ENCODE results near the gene ZIK1. TPM values are rescaled to one million over a fixed set of nuclear protein-coding genes. Genes with fewer than 3 reads are reported as not detected.

The ZIK1 gene
- 5.2 and 7.7 TPM in 2 replicates for total RNA-seq

GRCh38 chr19:57583521-57584416 lies at the start of gene ZIK1:
Gene ZIK1 (plus strand): TSS chr19:57584145. CDS start chr19:57584357, 212 bp downstream.

GRCh38 chr19:57559404-57560025 lies 24.4 kb upstream of the ZIK1 start, which contains the start of gene ZNF550:
Gene ZNF550 (minus strand): TSS chr19:57559863. CDS start chr19:57559682, 181 bp downstream.

GRCh38 chr19:57578487-57579205 lies 5.3 kb upstream of the ZIK1 start, which contains the start of gene ZNF416:
Gene ZNF416 (minus strand): TSS chr19:57578911. CDS start chr19:57578704, 207 bp downstream.

GRCh38 chr19:57599761-57600383 lies 15.9 kb downstream of the ZIK1 start, which contains the start of gene ZNF530:
Gene ZNF530 (plus strand): TSS chr19:57599885. CDS start chr19:57604346, 4,461 bp downstream.

GRCh38 chr19:57613941-57614743 lies 30.2 kb downstream of the ZIK1 start, which contains the start of gene ZNF134:
Gene ZNF134 (plus strand): TSS chr19:57614242. CDS start chr19:57619469, 5,227 bp downstream.

GRCh38 chr19:57632987-57633831 lies 49.3 kb downstream of the ZIK1 start, which contains the start of gene ZNF211:
Gene ZNF211 (plus strand): TSS chr19:57633168. CDS start chr19:57633347, 179 bp downstream.

Other genes starting within 250 kb of the ZIK1 start
- 9.1 and 13.6 TPM in 2 replicates for gene ZNF304, start 232.9 kb upstream of the ZIK1 start, total RNA-seq
- gene TRAPPC2B, start 220.6 kb upstream of the ZIK1 start, total RNA-seq, result 11.9 and 12.9 TPM in 2 replicates
- 4.6 and 8.1 TPM in 2 replicates for gene ZNF547, start 220.6 kb upstream of the ZIK1 start, total RNA-seq
- gene ZNF548, start 194.3 kb upstream of the ZIK1 start, total RNA-seq, result 20.3 and 27.6 TPM in 2 replicates
- 10.6 and 17.0 TPM in 2 replicates for gene ZNF17, start 173.0 kb upstream of the ZIK1 start, total RNA-seq
- 6.8 and 8.3 TPM in 2 replicates for gene ZNF749, start 148.8 kb upstream of the ZIK1 start, total RNA-seq
- gene VN1R1, start 127.0 kb upstream of the ZIK1 start, total RNA-seq, result 0.34 and 0.95 TPM in 2 replicates
- 13.3 and 22.4 TPM in 2 replicates for gene ZNF772, start 106.6 kb upstream of the ZIK1 start, total RNA-seq
- gene ZNF419, start 96.4 kb upstream of the ZIK1 start, total RNA-seq, result 14.2 and 14.5 TPM in 2 replicates
- gene ZNF773, start 84.2 kb upstream of the ZIK1 start, total RNA-seq, result 15.6 and 17.2 TPM in 2 replicates
- 4.3 and 5.4 TPM in 2 replicates for gene ZNF549, start 56.8 kb upstream of the ZIK1 start, total RNA-seq
- gene ZNF550, start 24.3 kb upstream of the ZIK1 start, total RNA-seq, result 8.6 and 8.8 TPM in 2 replicates
- 4.4 and 5.5 TPM in 2 replicates for gene ZNF416, start 5.2 kb upstream of the ZIK1 start, total RNA-seq
- gene ZNF530, start 15.7 kb downstream of the ZIK1 start, total RNA-seq, result 1.6 and 3.0 TPM in 2 replicates
- 15.9 and 19.7 TPM in 2 replicates for gene ZNF134, start 30.1 kb downstream of the ZIK1 start, total RNA-seq
- gene ZNF211, start 49.0 kb downstream of the ZIK1 start, total RNA-seq, result 8.8 and 11.2 TPM in 2 replicates
- gene ZSCAN4, start 84.8 kb downstream of the ZIK1 start, total RNA-seq, result not detected in 2 replicates
- gene ZNF551, start 97.8 kb downstream of the ZIK1 start, total RNA-seq, result 4.4 and 4.6 TPM in 2 replicates
- 2.8 and 6.1 TPM in 2 replicates for gene ZNF154, start 125.1 kb downstream of the ZIK1 start, total RNA-seq
- gene ZNF671, start 143.5 kb downstream of the ZIK1 start, total RNA-seq, result 12.0 and 12.1 TPM in 2 replicates
- gene ZNF776, start 162.7 kb downstream of the ZIK1 start, total RNA-seq, result 16.1 and 17.8 TPM in 2 replicates
- gene ZNF586, start 185.5 kb downstream of the ZIK1 start, total RNA-seq, result 15.0 and 17.8 TPM in 2 replicates
- 3.1 and 3.2 TPM in 2 replicates for gene ZNF552, start 230.8 kb downstream of the ZIK1 start, total RNA-seq
- 9.7 and 13.1 TPM in 2 replicates for gene ZNF587B, start 246.2 kb downstream of the ZIK1 start, total RNA-seq